Upper lobe of left lung (tissue), 4 donors: ENCODE results near the gene KLHDC10.

ENCODE experiments used
- CTCF ChIP-seq, 6 experiments: fragments of 450-650 bp in 4 of 6; fragments of 200-600 bp in 2 of 6; sonication (generic) in 2 of 6; IDR thresholded peaks; one replicate each; pipeline ENCODE4 v1.5.1; 2016 to 2019; ENCODE audit warnings: antibody characterized with exemption in 6 of 6
- EP300 ChIP-seq, 4 donors: sonication (generic); formaldehyde crosslinking; IDR thresholded peaks; one replicate each; pipeline ENCODE4 v1.5.1; 2017; ENCODE audit warnings: antibody characterized with exemption in 4 of 4, control low read depth in 2 of 4
- POLR2A ChIP-seq, 4 donors: fragments of 450-650 bp; IDR thresholded peaks; one replicate each; pipeline ENCODE4 v1.5.1; 2016 to 2017; ENCODE audit warnings: antibody characterized with exemption in 4 of 4, mild to moderate bottlenecking in 2 of 4
- POLR2AphosphoS5 ChIP-seq, 2 donors: sonication (generic); formaldehyde crosslinking; IDR thresholded peaks; one replicate each; pipeline ENCODE4 v1.5.1; 2017; ENCODE audit warnings: antibody characterized with exemption in 2 of 2

GRCh38 chr7:130131964-130132875 is 61.9 kb downstream of the KLHDC10 start:
- TF ChIP-seq CTCF (IDR thresholded peaks at IDR 0.05): no peak
- TF ChIP-seq POLR2AphosphoS5 (IDR thresholded peaks at IDR 0.05): no peak
- no peak for TF ChIP-seq POLR2A (IDR thresholded peaks at IDR 0.05)
- no peak for TF ChIP-seq EP300 (IDR thresholded peaks at IDR 0.05)
